ENCODE data around the gene CCDC86. TPM values are rescaled to one million over a fixed set of nuclear protein-coding genes. Genes with fewer than 3 reads are reported as not detected.

CCDC86 gene
- total and polyA plus RNA-seq, 2 of the 4 experiments (the other 2 are of a cell fraction), result 9.5 to 34.0 TPM

DNA sequence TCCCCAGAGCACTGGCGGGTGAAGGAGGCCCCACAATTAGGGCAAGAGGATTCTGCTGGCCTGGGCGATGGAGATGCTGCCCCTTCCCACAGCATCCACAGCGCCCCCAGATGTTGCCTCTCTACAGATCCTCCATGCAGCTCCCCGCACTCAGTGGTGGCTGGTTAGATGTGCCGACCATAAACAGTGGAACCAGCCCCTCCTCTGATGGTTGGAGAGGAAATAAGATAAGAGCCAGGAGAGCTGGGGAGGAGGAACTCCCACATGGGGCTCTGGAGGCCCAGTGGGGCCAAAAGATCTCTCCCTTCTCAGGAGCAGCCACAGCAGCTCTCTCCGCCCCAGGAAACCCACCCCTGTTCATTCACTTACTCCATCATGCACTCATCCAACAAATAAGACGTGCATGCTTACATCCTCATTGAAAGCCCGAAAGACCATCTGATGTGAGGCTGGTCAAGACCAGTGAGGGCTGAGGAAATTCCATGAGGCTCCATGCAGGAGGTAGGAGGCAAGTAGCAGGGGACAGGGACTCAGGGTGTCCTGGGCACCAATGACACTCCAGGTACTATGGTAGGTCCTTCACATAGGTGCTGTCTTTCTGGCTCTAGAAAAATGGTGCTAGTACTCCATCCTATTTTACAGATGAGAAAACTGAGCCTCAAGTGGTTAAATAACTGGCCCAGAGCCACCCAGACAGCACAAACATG, 12.4 kb downstream of the CCDC86 start:
- no peak overlapping the region for H3K27ac ChIP-seq (ENCODE audit: insufficient read depth, low read length)
- no peak overlapping the region for H3K14ac ChIP-seq (replicated peaks; ENCODE audit: low read depth, low read length)
- H2AK5ac ChIP-seq (ENCODE audit: low read depth, low read length), result no peak overlapping the region
- in situ Hi-C loops (cut with MboI; ENCODE audit: low sequenced_read_pairs), result no loop called here
- H4K20me1 ChIP-seq (ENCODE audit: insufficient read depth, low read length), result no peaks in the 10 kb centered on the region
- no peak overlapping the region for H3K9ac ChIP-seq (ENCODE audit: low read depth, low read length)
- BruUV-seq (replicated peaks), result no TSS peak
- H3K9me3 ChIP-seq (ENCODE audit: control insufficient read depth, insufficient read depth, low read length), result no peaks in the 10 kb centered on the region
- no peak overlapping the region for H2BK20ac ChIP-seq (ENCODE audit: low read depth, low read length)
- H3K56ac ChIP-seq (ENCODE audit: extremely low read depth, insufficient read depth, low read length), result no peak overlapping the region
- no peak overlapping the region for H3K4me2 ChIP-seq (ENCODE audit: low read depth, low read length)
- H3K79me1 ChIP-seq (ENCODE audit: low read depth in 1 of 2, low read length in 2 of 2), result no peaks in the 10 kb centered on the region
- peak overlapping the region; percentile 70 for H2AK9ac ChIP-seq (replicated peaks; ENCODE audit: low read depth, low read length, poor library complexity)
- intact Hi-C loops (cut with micrococcal nuclease), result no loop called here
- no peak overlapping the region for H2BK5ac ChIP-seq (ENCODE audit: low read depth, low read length, poor library complexity, severe bottlenecking)
- ATAC-seq (ENCODE audit: low read depth) (no peak), DNase-seq (no peak)
- no peaks in the 10 kb centered on the region for H3K27me3 ChIP-seq (ENCODE audit: control insufficient read depth, insufficient read depth, low read length)
- dilution Hi-C loops (cut with HindIII; ENCODE audit: low sequenced_read_pairs, unreplicated experiment), result no loop called here
- H3K4me1 ChIP-seq (ENCODE audit: control insufficient read depth, insufficient read depth, low read length), result peaks cover 7% of the 10 kb centered on the region
- peaks cover 2% of the 10 kb centered on the region; the same call in 1 of the 2 replicates for H3K9me1 ChIP-seq (ENCODE audit: insufficient read depth, low read length)
- no peak overlapping the region for H4K8ac ChIP-seq (ENCODE audit: low read depth in 2 of 2, low read length in 2 of 2)
- H2BK120ac ChIP-seq (ENCODE audit: low read depth, low read length), result no peak overlapping the region
- no peak overlapping the region for H2AFZ ChIP-seq (replicated peaks; ENCODE audit: low read length, poor library complexity)
- H3K4ac ChIP-seq (ENCODE audit: low read depth, low read length), result no peak overlapping the region
- no peak overlapping the region for H3K4me3 ChIP-seq (ENCODE audit: insufficient read depth, low read depth, low read length)
- ChIA-PET CTCF (no interaction called here), POLR2A (ENCODE audit: unreplicated experiment) (no interaction called here)
- no peak overlapping the region for H2BK15ac ChIP-seq (ENCODE audit: low read depth, low read length)
- no CpG with 5 or more reads among the region's 8 CpGs for WGBS, 2 experiments (ENCODE audit: extremely low coverage in 2 of 2, insufficient read length in 1 of 2)
- H3K36me3 ChIP-seq (ENCODE audit: control insufficient read depth, insufficient read depth, low read length), result peaks cover 24% of the 10 kb centered on the region
- no peak overlapping the region for H4K91ac ChIP-seq (ENCODE audit: insufficient read depth, low read depth, low read length)
- no peak overlapping the region for H3K23ac ChIP-seq (ENCODE audit: low read depth, low read length)
- H4K5ac ChIP-seq (ENCODE audit: low read depth, low read length), result no peak overlapping the region
- TF ChIP-seq CHD1 (IDR thresholded peaks at IDR 0.05; ENCODE audit: low read depth, low read length), result no peak
- TF ChIP-seq POLR2A (IDR thresholded peaks at IDR 0.05; ENCODE audit: low read depth, low read length), result no peak
- no peak for TF ChIP-seq CEBPB (IDR thresholded peaks at IDR 0.05; ENCODE audit: low read depth, low read length)
- no peak for TF ChIP-seq RCOR1 (IDR thresholded peaks at IDR 0.05; ENCODE audit: insufficient replicate concordance, low read length)
- TF ChIP-seq RFX5 (IDR thresholded peaks at IDR 0.05; ENCODE audit: low read depth, low read length), result no peak
- TF ChIP-seq SMC3 (IDR thresholded peaks at IDR 0.05; ENCODE audit: low read depth, low read length), result no peak
- TF ChIP-seq MXI1 (IDR thresholded peaks at IDR 0.05; ENCODE audit: borderline replicate concordance, low read depth, low read length), result no peak
- no peak for TF ChIP-seq MAFK (IDR thresholded peaks at IDR 0.05; ENCODE audit: low read depth, low read length)
- no peak for TF ChIP-seq MAZ (IDR thresholded peaks at IDR 0.05; ENCODE audit: borderline replicate concordance, low read depth, low read length)
- TF ChIP-seq FOS (IDR thresholded peaks at IDR 0.05; ENCODE audit: low read depth, low read length), result no peak
- TF ChIP-seq, protein P1, sequence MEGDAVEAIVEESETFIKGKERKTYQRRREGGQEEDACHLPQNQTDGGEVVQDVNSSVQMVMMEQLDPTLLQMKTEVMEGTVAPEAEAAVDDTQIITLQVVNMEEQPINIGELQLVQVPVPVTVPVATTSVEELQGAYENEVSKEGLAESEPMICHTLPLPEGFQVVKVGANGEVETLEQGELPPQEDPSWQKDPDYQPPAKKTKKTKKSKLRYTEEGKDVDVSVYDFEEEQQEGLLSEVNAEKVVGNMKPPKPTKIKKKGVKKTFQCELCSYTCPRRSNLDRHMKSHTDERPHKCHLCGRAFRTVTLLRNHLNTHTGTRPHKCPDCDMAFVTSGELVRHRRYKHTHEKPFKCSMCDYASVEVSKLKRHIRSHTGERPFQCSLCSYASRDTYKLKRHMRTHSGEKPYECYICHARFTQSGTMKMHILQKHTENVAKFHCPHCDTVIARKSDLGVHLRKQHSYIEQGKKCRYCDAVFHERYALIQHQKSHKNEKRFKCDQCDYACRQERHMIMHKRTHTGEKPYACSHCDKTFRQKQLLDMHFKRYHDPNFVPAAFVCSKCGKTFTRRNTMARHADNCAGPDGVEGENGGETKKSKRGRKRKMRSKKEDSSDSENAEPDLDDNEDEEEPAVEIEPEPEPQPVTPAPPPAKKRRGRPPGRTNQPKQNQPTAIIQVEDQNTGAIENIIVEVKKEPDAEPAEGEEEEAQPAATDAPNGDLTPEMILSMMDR (conservative IDR thresholded peaks at IDR 0.05; ENCODE audit: low read depth, low read length), result no peak
- TF ChIP-seq, protein P2, sequence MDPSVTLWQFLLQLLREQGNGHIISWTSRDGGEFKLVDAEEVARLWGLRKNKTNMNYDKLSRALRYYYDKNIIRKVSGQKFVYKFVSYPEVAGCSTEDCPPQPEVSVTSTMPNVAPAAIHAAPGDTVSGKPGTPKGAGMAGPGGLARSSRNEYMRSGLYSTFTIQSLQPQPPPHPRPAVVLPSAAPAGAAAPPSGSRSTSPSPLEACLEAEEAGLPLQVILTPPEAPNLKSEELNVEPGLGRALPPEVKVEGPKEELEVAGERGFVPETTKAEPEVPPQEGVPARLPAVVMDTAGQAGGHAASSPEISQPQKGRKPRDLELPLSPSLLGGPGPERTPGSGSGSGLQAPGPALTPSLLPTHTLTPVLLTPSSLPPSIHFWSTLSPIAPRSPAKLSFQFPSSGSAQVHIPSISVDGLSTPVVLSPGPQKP (IDR thresholded peaks at IDR 0.05; ENCODE audit: borderline replicate concordance, low read depth, low read length), result no peak
- TF ChIP-seq, protein P3, sequence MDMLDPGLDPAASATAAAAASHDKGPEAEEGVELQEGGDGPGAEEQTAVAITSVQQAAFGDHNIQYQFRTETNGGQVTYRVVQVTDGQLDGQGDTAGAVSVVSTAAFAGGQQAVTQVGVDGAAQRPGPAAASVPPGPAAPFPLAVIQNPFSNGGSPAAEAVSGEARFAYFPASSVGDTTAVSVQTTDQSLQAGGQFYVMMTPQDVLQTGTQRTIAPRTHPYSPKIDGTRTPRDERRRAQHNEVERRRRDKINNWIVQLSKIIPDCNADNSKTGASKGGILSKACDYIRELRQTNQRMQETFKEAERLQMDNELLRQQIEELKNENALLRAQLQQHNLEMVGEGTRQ (IDR thresholded peaks at IDR 0.05; ENCODE audit: low read depth, low read length), result no peak
- no peak for TF ChIP-seq BHLHE40 (IDR thresholded peaks at IDR 0.05; ENCODE audit: low read depth, low read length)
- no peak for TF ChIP-seq NFE2L2 (IDR thresholded peaks at IDR 0.05; ENCODE audit: low read depth, low read length)
- TF ChIP-seq RAD21 (IDR thresholded peaks at IDR 0.05; ENCODE audit: low read length), result no peak
- H3K18ac ChIP-seq (ENCODE audit: low read depth, low read length), result no peak overlapping the region

Data from IMR-90 (cell line).